ENCODE results near the gene CFAP410.
"Not testable (repeated sequence)": the region's sequence is repeated elsewhere in the genome, so short reads cannot be mapped to it uniquely, and the experiment has no call there.

The CFAP410 gene

GRCh38 chr21:44288251-44289110 is 50.7 kb downstream of the CFAP410 start:
- DNase-seq (ENCODE audit: low read depth in 2 of 3, low spot score in 1 of 3) = no peak

- DNase-seq (ENCODE audit: low read depth in 2 of 3, low spot score in 1 of 3) = no peak
Measured at GRCh38 chr21:44286716-44287632, 52.2 kb downstream of the CFAP410 start.

DNA sequence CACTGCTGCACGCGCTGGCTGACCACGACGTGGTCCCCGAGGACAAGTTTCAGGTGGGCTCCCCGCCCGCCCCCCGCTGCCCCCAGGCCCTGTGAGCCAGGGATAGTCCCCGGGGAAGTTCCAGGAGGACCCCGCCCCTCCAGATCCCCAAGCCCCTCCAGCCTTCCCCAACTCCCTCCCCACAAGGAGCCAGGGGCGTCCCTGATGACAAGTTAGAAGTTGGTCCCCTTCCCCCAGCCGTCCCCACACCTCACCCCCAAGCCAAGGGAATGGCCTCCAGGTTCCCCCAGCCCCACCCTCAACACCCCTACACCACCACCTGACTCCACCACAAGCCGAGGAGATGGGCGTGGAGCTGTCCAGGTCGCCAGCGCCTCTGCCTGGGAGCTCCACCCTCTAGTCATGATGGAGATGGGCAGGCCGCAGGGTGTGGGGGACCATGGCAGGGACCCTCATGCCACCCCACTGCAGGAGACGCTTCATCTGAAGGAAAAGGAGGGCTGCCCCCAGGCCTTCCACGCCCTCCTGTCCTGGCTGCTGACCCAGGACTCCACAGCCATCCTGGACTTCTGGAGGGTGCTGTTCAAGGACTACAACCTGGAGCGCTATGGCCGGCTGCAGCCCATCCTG is 53.0 kb downstream of the CFAP410 start:
- no peak for DNase-seq (ENCODE audit: low read depth in 2 of 3, low spot score in 1 of 3)

GRCh38 chr21:44285138-44285992 is 53.8 kb downstream of the CFAP410 start, which contains the start of gene AIRE:
TSS of gene AIRE (plus strand) at chr21:44285876. CDS start at chr21:44286007, 131 bp downstream.
- no peak for DNase-seq (ENCODE audit: low read depth in 2 of 3, low spot score in 1 of 3)

GRCh38 chr21:44283948-44284347 is 55.2 kb downstream of the CFAP410 start:
- DNase-seq (ENCODE audit: low read depth in 2 of 3, low spot score in 1 of 3) = no peak

- not testable (repeated sequence) for DNase-seq (ENCODE audit: low read depth in 2 of 3, low spot score in 1 of 3)
Measured at GRCh38 chr21:44283211-44283785, 55.9 kb downstream of the CFAP410 start.

DNA sequence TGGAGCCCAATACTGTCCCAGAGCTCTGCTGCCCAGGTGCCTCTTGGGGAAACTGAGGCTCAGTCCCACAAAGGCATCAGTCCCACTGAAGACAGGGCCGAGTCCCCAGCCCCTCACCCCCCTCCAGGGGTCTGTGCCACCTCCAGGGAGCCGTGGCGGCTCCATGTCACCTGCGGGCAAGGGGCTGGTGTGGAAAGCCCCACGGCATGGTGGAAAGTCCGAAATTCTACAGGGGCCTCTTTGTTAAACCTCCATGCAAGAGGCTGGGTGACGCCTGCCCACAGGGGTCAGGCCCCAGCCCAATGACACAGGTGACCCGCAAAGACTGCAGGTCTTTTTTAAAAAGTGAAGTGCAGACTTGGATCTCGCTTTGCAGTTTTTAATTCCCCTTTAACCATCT is 56.8 kb downstream of the CFAP410 start:
- no peak for DNase-seq (ENCODE audit: low read depth in 2 of 3, low spot score in 1 of 3)

DNA sequence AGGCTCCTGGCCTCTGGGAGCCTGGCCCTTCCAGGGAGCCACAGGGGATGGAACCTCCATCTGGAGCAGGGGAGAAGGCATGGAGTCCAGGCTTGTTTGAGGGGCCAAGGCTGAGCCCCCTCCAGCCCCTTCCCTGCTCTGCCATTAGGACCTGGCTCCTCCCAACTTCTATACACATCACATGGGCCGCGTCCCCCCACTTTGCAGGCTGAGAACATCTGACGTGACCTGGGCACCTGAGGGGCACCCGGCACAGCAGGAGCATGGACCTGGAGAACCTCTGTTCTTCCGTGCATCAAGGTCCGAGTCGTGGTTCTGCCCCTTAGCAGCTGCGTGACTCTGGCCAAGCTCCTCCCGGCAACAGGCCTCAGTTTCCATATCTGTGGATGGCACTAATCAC is 57.4 kb downstream of the CFAP410 start:
- DNase-seq (ENCODE audit: low read depth in 2 of 3, low spot score in 1 of 3) = no peak

GRCh38 chr21:44279354-44280260 is 59.6 kb downstream of the CFAP410 start:
- no peak for DNase-seq (ENCODE audit: low read depth in 2 of 3, low spot score in 1 of 3)

Measured in stimulated activated CD4-positive, alpha-beta T cell treated with anti-CD3 and anti-CD28 coated beads, Interleukin-12 subunit alpha, Interleukin-12 subunit beta, amount 100 ng/mL, for 48 hours (primary cell).